ENCODE data around the gene SLC4A2.

SLC4A2 gene

DNA sequence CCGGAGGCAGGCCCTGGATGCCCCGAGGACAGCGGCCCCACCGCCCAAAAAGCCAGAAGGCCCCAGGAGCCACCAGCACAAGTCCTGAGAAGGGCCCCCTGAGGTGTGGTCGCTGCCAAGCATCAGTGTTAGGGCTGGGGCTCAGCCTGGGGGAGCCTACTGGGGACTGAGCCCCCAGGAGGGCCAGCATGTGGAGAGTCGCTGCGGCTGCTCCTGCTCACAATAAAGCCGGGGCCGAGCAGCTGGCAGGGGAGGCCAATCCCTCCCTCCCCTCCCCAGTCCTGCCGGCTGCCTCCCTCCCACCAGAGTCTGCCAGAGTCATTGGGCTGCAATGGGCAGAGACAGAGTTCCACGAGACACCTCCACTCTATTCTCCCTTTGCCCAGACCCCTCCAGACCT is 14.1 kb upstream of the SLC4A2 start:
- Histone ChIP-seq H3K9me3 (ENCODE audit: control insufficient read depth, low read length) (no peaks in the 10 kb centered on the region), H3K36me3 (ENCODE audit: control insufficient read depth, insufficient read depth, low read length) (no peaks in the 10 kb centered on the region), H3K4me3 (ENCODE audit: insufficient read depth, low read depth, low read length) (no peak overlapping the region), H3K27ac (ENCODE audit: insufficient read depth, low read depth, low read length, poor library complexity, severe bottlenecking) (no peak overlapping the region), H3K27me3 (ENCODE audit: control insufficient read depth, insufficient read depth, low read length, poor library complexity, severe bottlenecking) (peaks cover 18% of the 10 kb centered on the region), H3K4me1 (ENCODE audit: control insufficient read depth, insufficient read depth, low read length) (no peaks in the 10 kb centered on the region)
- WGBS, 2 experiments: 85 to 86% methylated on average over 11 of the region's 11 CpGs

- no peaks in the 10 kb centered on the region for H3K4me1 ChIP-seq (ENCODE audit: control insufficient read depth, insufficient read depth, low read length)
- no peak overlapping the region for H3K27ac ChIP-seq (ENCODE audit: insufficient read depth, low read depth, low read length, poor library complexity, severe bottlenecking)
- no peaks in the 10 kb centered on the region for H3K9me3 ChIP-seq (ENCODE audit: control insufficient read depth, low read length)
- no peak overlapping the region for H3K4me3 ChIP-seq (ENCODE audit: insufficient read depth, low read depth, low read length)
- peaks cover 25% of the 10 kb centered on the region for H3K27me3 ChIP-seq (ENCODE audit: control insufficient read depth, insufficient read depth, low read length, poor library complexity, severe bottlenecking)
- WGBS, 2 experiments: 90 to 93% methylated on average over 9 of the region's 9 CpGs
- H3K36me3 ChIP-seq (ENCODE audit: control insufficient read depth, insufficient read depth, low read length): no peaks in the 10 kb centered on the region
Observed at GRCh38 chr7:151045967-151046366, 13.4 kb upstream of the SLC4A2 start.

- Histone ChIP-seq H3K4me1 (ENCODE audit: control insufficient read depth, insufficient read depth, low read length) (no peaks in the 10 kb centered on the region), H3K27me3 (ENCODE audit: control insufficient read depth, insufficient read depth, low read length, poor library complexity, severe bottlenecking) (peaks cover 33% of the 10 kb centered on the region), H3K4me3 (ENCODE audit: insufficient read depth, low read depth, low read length) (no peak overlapping the region), H3K27ac (ENCODE audit: insufficient read depth, low read depth, low read length, poor library complexity, severe bottlenecking) (no peak overlapping the region), H3K36me3 (ENCODE audit: control insufficient read depth, insufficient read depth, low read length) (no peaks in the 10 kb centered on the region), H3K9me3 (ENCODE audit: control insufficient read depth, low read length) (no peaks in the 10 kb centered on the region)
- WGBS, 2 experiments: 90 to 91% methylated on average over 14 of the region's 14 CpGs
Observed at GRCh38 chr7:151046603-151047573, 12.5 kb upstream of the SLC4A2 start.

DNA sequence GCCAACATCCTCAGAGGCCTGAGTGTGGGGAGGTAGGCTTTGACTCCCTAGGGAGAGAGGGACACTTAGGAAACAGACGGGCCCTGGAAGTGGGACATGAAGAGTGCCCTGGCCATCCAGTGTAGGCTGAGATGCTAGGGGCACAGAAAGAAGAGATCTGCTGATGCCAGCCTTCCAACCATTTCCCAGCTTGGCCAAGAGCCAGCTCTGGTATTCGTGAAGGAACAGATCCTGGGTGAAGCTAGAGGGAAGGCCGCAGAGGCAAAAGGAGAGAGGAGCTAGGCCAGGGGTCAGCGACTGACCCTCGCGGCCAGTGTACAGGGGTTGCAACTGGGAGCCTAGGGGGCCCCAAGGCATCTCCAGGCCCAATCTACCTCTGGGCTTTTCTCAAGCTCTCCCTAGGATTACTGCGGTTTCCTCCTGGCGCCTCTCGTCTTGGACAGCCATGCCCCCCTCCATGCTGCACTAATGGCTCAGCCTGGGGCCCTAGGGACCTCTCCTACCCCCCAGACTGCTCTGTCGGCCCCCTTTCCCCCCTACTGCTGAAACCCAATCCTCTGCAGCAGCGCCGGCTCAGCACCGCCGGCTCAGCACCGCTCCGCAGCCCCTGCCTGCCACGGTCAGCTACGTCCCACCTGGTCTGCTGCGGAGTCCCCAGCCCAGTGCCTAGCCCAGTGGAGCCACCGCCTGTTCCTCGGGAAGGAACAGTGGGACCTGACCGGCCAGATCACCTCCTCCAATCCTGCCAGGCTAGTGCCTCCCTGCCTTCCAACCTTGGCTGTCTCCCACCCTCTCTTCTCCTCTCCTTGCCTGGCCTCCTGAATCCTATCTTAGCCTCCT is 11.2 kb upstream of the SLC4A2 start, which contains the start of gene ASIC3:
ASIC3 (plus strand) TSS at position 556 of the 840 bp plus-strand sequence. CDS start 355 bp downstream, outside the sequence.
- 87% methylated on average over 22 of the region's 22 CpGs for WGBS, 2 experiments
- H3K27ac ChIP-seq (ENCODE audit: insufficient read depth, low read depth, low read length, poor library complexity, severe bottlenecking): no peak within 1 kb of the TSS

DNA sequence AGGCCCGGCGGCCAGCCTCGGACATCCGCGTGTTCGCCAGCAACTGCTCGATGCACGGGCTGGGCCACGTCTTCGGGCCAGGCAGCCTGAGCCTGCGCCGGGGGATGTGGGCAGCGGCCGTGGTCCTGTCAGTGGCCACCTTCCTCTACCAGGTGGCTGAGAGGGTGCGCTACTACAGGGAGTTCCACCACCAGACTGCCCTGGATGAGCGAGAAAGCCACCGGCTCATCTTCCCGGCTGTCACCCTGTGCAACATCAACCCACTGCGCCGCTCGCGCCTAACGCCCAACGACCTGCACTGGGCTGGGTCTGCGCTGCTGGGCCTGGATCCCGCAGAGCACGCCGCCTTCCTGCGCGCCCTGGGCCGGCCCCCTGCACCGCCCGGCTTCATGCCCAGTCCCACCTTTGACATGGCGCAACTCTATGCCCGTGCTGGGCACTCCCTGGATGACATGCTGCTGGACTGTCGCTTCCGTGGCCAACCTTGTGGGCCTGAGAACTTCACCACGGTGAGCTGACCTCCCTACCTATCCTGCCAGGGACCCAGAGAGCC is 10.4 kb upstream of the SLC4A2 start:
- Histone ChIP-seq H3K4me1 (ENCODE audit: control insufficient read depth, insufficient read depth, low read length) (no peaks in the 10 kb centered on the region), H3K36me3 (ENCODE audit: control insufficient read depth, insufficient read depth, low read length) (no peaks in the 10 kb centered on the region), H3K4me3 (ENCODE audit: insufficient read depth, low read depth, low read length) (no peak overlapping the region), H3K27ac (ENCODE audit: insufficient read depth, low read depth, low read length, poor library complexity, severe bottlenecking) (no peak overlapping the region), H3K9me3 (ENCODE audit: control insufficient read depth, low read length) (no peaks in the 10 kb centered on the region), H3K27me3 (ENCODE audit: control insufficient read depth, insufficient read depth, low read length, poor library complexity, severe bottlenecking) (peaks cover 41% of the 10 kb centered on the region)
- 93 to 94% methylated on average over 38 of the region's 38 CpGs for WGBS, 2 experiments

More for the DNA sequence above, 11.2 kb upstream of the SLC4A2 start, which contains the start of gene ASIC3:
- Histone ChIP-seq H3K4me3 (ENCODE audit: insufficient read depth, low read depth, low read length) (no peak within 1 kb of the TSS), H3K27me3 (ENCODE audit: control insufficient read depth, insufficient read depth, low read length, poor library complexity, severe bottlenecking) (peaks cover 41% of the 10 kb centered on the region), H3K4me1 (ENCODE audit: control insufficient read depth, insufficient read depth, low read length) (no peaks in the 10 kb centered on the region), H3K9me3 (ENCODE audit: control insufficient read depth, low read length) (no peaks in the 10 kb centered on the region), H3K36me3 (ENCODE audit: control insufficient read depth, insufficient read depth, low read length) (no peaks in the 10 kb centered on the region)

DNA sequence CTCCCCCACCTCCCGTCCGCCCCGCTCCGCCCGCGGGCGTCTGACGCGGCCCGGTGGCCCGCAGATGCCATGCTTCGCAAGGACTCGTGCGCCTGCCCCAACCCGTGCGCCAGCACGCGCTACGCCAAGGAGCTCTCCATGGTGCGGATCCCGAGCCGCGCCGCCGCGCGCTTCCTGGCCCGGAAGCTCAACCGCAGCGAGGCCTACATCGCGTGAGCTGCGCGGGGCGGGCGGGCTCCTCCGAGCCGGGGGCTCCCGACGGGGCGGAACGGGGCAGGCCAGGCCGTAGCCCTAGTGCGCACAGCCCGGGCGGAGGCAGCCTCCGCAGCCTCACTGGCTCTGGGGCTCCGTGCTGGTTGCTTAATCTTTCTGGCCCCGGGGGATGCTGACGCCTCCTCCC is 8.3 kb upstream of the SLC4A2 start:
- no peak overlapping the region for H3K4me3 ChIP-seq (ENCODE audit: insufficient read depth, low read depth, low read length)
- H3K27me3 ChIP-seq (ENCODE audit: control insufficient read depth, insufficient read depth, low read length, poor library complexity, severe bottlenecking): peaks cover 46% of the 10 kb centered on the region
- no peaks in the 10 kb centered on the region for H3K4me1 ChIP-seq (ENCODE audit: control insufficient read depth, insufficient read depth, low read length)
- no peaks in the 10 kb centered on the region for H3K36me3 ChIP-seq (ENCODE audit: control insufficient read depth, insufficient read depth, low read length)
- H3K27ac ChIP-seq (ENCODE audit: insufficient read depth, low read depth, low read length, poor library complexity, severe bottlenecking): no peak overlapping the region
- 2 to 3% methylated on average over 50 of the region's 50 CpGs for WGBS, 2 experiments
- H3K9me3 ChIP-seq (ENCODE audit: control insufficient read depth, low read length): no peaks in the 10 kb centered on the region

- no peak overlapping the region for H3K27ac ChIP-seq (ENCODE audit: insufficient read depth, low read depth, low read length, poor library complexity, severe bottlenecking)
- H3K4me3 ChIP-seq (ENCODE audit: insufficient read depth, low read depth, low read length): no peak overlapping the region
- H3K9me3 ChIP-seq (ENCODE audit: control insufficient read depth, low read length): no peaks in the 10 kb centered on the region
- H3K36me3 ChIP-seq (ENCODE audit: control insufficient read depth, insufficient read depth, low read length): no peaks in the 10 kb centered on the region
- H3K4me1 ChIP-seq (ENCODE audit: control insufficient read depth, insufficient read depth, low read length): peaks cover 4% of the 10 kb centered on the region
- 81 to 84% methylated on average over 2 to 4 of the region's 4 CpGs for WGBS, 2 experiments
- peaks cover 59% of the 10 kb centered on the region for H3K27me3 ChIP-seq (ENCODE audit: control insufficient read depth, insufficient read depth, low read length, poor library complexity, severe bottlenecking)
Observed at GRCh38 chr7:151053096-151053495, 6.3 kb upstream of the SLC4A2 start.

GRCh38 chr7:151053751-151054150 is 5.6 kb upstream of the SLC4A2 start:
- WGBS, 2 experiments: 91 to 93% methylated on average over 8 of the region's 8 CpGs
- H3K27ac ChIP-seq (ENCODE audit: insufficient read depth, low read depth, low read length, poor library complexity, severe bottlenecking): no peak overlapping the region

GRCh38 chr7:151056283-151056665 is 3.1 kb upstream of the SLC4A2 start:
- no peaks in the 10 kb centered on the region for H3K36me3 ChIP-seq (ENCODE audit: control insufficient read depth, insufficient read depth, low read length)
- no peaks in the 10 kb centered on the region for H3K9me3 ChIP-seq (ENCODE audit: control insufficient read depth, low read length)
- H3K4me1 ChIP-seq (ENCODE audit: control insufficient read depth, insufficient read depth, low read length): peaks cover 21% of the 10 kb centered on the region
- H3K4me3 ChIP-seq (ENCODE audit: insufficient read depth, low read depth, low read length): no peak overlapping the region
- no peak overlapping the region for H3K27ac ChIP-seq (ENCODE audit: insufficient read depth, low read depth, low read length, poor library complexity, severe bottlenecking)
- WGBS, 2 experiments: 84 to 87% methylated on average over 5 to 6 of the region's 6 CpGs
- peaks cover 42% of the 10 kb centered on the region for H3K27me3 ChIP-seq (ENCODE audit: control insufficient read depth, insufficient read depth, low read length, poor library complexity, severe bottlenecking)

More at GRCh38 chr7:151053751-151054150, 5.6 kb upstream of the SLC4A2 start:
- H3K36me3 ChIP-seq (ENCODE audit: control insufficient read depth, insufficient read depth, low read length): no peaks in the 10 kb centered on the region
- no peaks in the 10 kb centered on the region for H3K9me3 ChIP-seq (ENCODE audit: control insufficient read depth, low read length)
- no peak overlapping the region for H3K4me3 ChIP-seq (ENCODE audit: insufficient read depth, low read depth, low read length)
- peaks cover 9% of the 10 kb centered on the region for H3K4me1 ChIP-seq (ENCODE audit: control insufficient read depth, insufficient read depth, low read length)
- peaks cover 54% of the 10 kb centered on the region for H3K27me3 ChIP-seq (ENCODE audit: control insufficient read depth, insufficient read depth, low read length, poor library complexity, severe bottlenecking)
